Endothelial cell of umbilical vein (primary cell): ENCODE results near the gene CHIC2. TPM values are rescaled to one million over a fixed set of nuclear protein-coding genes. Genes with fewer than 3 reads are reported as not detected.
A peak's percentile ranks its signal among the peaks of the same experiment; 100 is the strongest.

Experiments used
- BruUV-seq: library from RNA; stranded (reverse); fragments of 400-500 nt; replicated peaks from 2 replicates; lab custom pipeline; 2021; lab: Mats Ljungman, UMichigan
- CTCF ChIA-PET: fragments of 300-600, 350-600 bp; sonication (Branson Sonifier 250); formaldehyde crosslinking; loops from one replicate; lab custom pipeline; 2021; ENCODE audit warnings: antibody characterized with exemption, inconsistent platforms; lab: Charles Lee
- POLR2A ChIA-PET: fragments of 300-600, 350-600 bp; sonication (Branson Sonifier 250); formaldehyde crosslinking; loops from one replicate; lab custom pipeline; 2021; ENCODE audit warnings: antibody characterized with exemption, inconsistent platforms; lab: Charles Lee
- DNase-seq: peaks from one replicate; pipeline ENCODE4 v3.0.0-alpha.2; 2011; ENCODE audit warnings: low read depth, low spot score
- FAIRE-seq: peaks from 2 replicates; lab custom pipeline; 2011; peaks lifted over from hg19 to GRCh38; lab: Jason Lieb, UNC
- H2AFZ ChIP-seq: 2 replicates; pipeline ENCODE4 v1.6.0; 2012; ENCODE audit warnings: low read depth, low read length, control low read depth, inconsistent platforms
- H3K27ac ChIP-seq: 2 replicates; pipeline ENCODE4 v1.5.1; 2011; ENCODE audit warnings: low read depth, mild to moderate bottlenecking, control low read depth, low read length, moderate library complexity; ENCODE audit not compliant: insufficient read depth
- H3K27me3 ChIP-seq, 2 experiments: 2 replicates each; pipeline versions ENCODE4 v1.6.0 to v1.6.1; 2011; ENCODE audit warnings: low read length in 2 of 2, mixed read lengths in 1 of 2; ENCODE audit not compliant: control insufficient read depth in 2 of 2, insufficient read depth in 2 of 2
- H3K36me3 ChIP-seq, 2 experiments: 2 replicates in 1 of 2; 3 replicates in 1 of 2; pipeline ENCODE4 v1.5.1; 2011; ENCODE audit warnings: low read length in 2 of 2, mild to moderate bottlenecking in 1 of 2, moderate library complexity in 1 of 2; ENCODE audit not compliant: control insufficient read depth in 2 of 2, insufficient read depth in 2 of 2; ENCODE audit errors: extremely low read depth in 1 of 2
- H3K4me1 ChIP-seq: 3 replicates; pipeline ENCODE4 v1.5.1; 2011; ENCODE audit warnings: mild to moderate bottlenecking, low read length; ENCODE audit not compliant: control insufficient read depth, insufficient read depth; ENCODE audit errors: extremely low read depth
- H3K4me2 ChIP-seq: 2 replicates; pipeline ENCODE4 v1.6.1; 2011; ENCODE audit warnings: low read length, control low read depth, mixed read lengths; ENCODE audit not compliant: insufficient read depth
- H3K4me3 ChIP-seq, 3 experiments: fragments of 200-600 bp in 1 of 3; sonication (generic), shearing (Covaris generic) in 1 of 3; replicated peaks in 1 of 3; 2 replicates each; pipeline ENCODE4 v1.5.1; 2011 to 2016; ENCODE audit warnings: control low read depth in 3 of 3, low read length in 3 of 3, mild to moderate bottlenecking in 2 of 3, inconsistent platforms in 1 of 3, low read depth in 1 of 3, moderate library complexity in 1 of 3; ENCODE audit not compliant: insufficient read depth in 1 of 3
- H3K79me2 ChIP-seq: 2 replicates; pipeline ENCODE4 v1.6.0; 2012; ENCODE audit warnings: low read length, inconsistent platforms; ENCODE audit not compliant: control insufficient read depth, insufficient read depth
- H3K9ac ChIP-seq: replicated peaks from 2 replicates; pipeline ENCODE3; 2011; ENCODE audit warnings: low read length, control low read depth; ENCODE audit not compliant: insufficient read depth; ENCODE audit errors: extremely low read depth
- H3K9me1 ChIP-seq: replicated peaks from 3 replicates; pipeline ENCODE4 v1.6.0; 2011; ENCODE audit warnings: mild to moderate bottlenecking, low read length; ENCODE audit not compliant: control insufficient read depth, insufficient read depth; ENCODE audit errors: extremely low read depth
- H3K9me3 ChIP-seq: replicated peaks from 2 replicates; pipeline ENCODE4 v1.5.1; 2012; ENCODE audit warnings: low read length, inconsistent platforms; ENCODE audit not compliant: control insufficient read depth, insufficient read depth
- H4K20me1 ChIP-seq: replicated peaks from 2 replicates; pipeline ENCODE3; 2011; ENCODE audit warnings: mild to moderate bottlenecking, low read length; ENCODE audit not compliant: control insufficient read depth, insufficient read depth; ENCODE audit errors: extremely low read depth
- EZH2 ChIP-seq: IDR thresholded peaks from 2 replicates; pipeline ENCODE4 v1.6.1; 2012; ENCODE audit warnings: borderline replicate concordance, low read depth, mild to moderate bottlenecking, moderate library complexity, low read length, inconsistent platforms; ENCODE audit not compliant: severe bottlenecking
- FOS ChIP-seq: IDR thresholded peaks from 2 replicates; pipeline ENCODE4 v1.6.1; 2011; ENCODE audit warnings: mild to moderate bottlenecking, low read length, moderate library complexity, borderline replicate concordance; ENCODE audit not compliant: insufficient read depth
- GATA2 ChIP-seq: IDR thresholded peaks from 2 replicates; pipeline ENCODE4 v1.7.0; 2011; ENCODE audit warnings: low read depth, mild to moderate bottlenecking, moderate library complexity, mixed read lengths, low read length; ENCODE audit not compliant: insufficient read length, insufficient read depth
- JUN ChIP-seq: IDR thresholded peaks from 2 replicates; pipeline ENCODE4 v1.6.1; 2011; ENCODE audit warnings: borderline replicate concordance, low read depth; ENCODE audit not compliant: insufficient read length, insufficient read depth
- MYC ChIP-seq: IDR thresholded peaks from one replicate; pipeline ENCODE4 v1.6.1; 2011; ENCODE audit warnings: mild to moderate bottlenecking, low read depth, low read length
- POLR2A ChIP-seq: IDR thresholded peaks from 2 replicates; pipeline ENCODE4 v1.6.1; 2012; ENCODE audit warnings: low read depth, mild to moderate bottlenecking, control low read depth, low read length
- POLR2AphosphoS5 ChIP-seq: IDR thresholded peaks from 2 replicates; pipeline ENCODE4 v1.6.1; 2012; ENCODE audit warnings: low read depth, mild to moderate bottlenecking, control low read depth, low read length, moderate library complexity; ENCODE audit not compliant: insufficient read depth
- dilution Hi-C: fragments of 300-500 bp; cut with MboI; formaldehyde crosslinking; loops from one replicate; pipeline ENCODE4 v1.15.0; 2019; ENCODE audit warnings: low sequenced_read_pairs; ENCODE audit not compliant: extremely low pct_ligation_motif_present
- intact Hi-C: fragments of 100-400 bp; cut with micrococcal nuclease; formaldehyde crosslinking; loops from one replicate; pipeline ENCODE4 v1.10.0; 2022
- polyA plus RNA-seq, 4 experiments: library from polyadenylated mRNA; depleted of rRNA in 3 of 4; stranded (reverse) in 3 of 4; unstranded in 1 of 4; fragments of >200 nt; gene quantifications; 2 replicates each; pipeline versions ENCODE4 v1.2.1 to v1.2.3, GENCODE V29; 2011 to 2012; ENCODE audit warnings: missing spikeins in 1 of 4
- total RNA-seq: library from RNA; stranded (reverse); gene quantifications from 2 replicates; pipeline ENCODE4 v1.2.3, GENCODE V29; 2021
- TF ChIP-seq, protein P1 (sequence below), 2 donors: IDR thresholded peaks; 1 replicate in 1 of 2; 2 replicates in 1 of 2; pipeline ENCODE4 v1.5.1; 2011; ENCODE audit warnings: low read length in 2 of 2, mild to moderate bottlenecking in 2 of 2, moderate library complexity in 2 of 2, control low read depth in 1 of 2, inconsistent platforms in 1 of 2, low read depth in 1 of 2; ENCODE audit not compliant: insufficient read depth in 1 of 2; ENCODE audit errors: extremely low read depth in 1 of 2
- TF ChIP-seq, protein P2 (sequence below): IDR thresholded peaks from 2 replicates; pipeline ENCODE4 v1.6.1; 2011; ENCODE audit not compliant: insufficient read depth, insufficient read length

The CHIC2 gene
- total and polyA plus RNA-seq, 2 donors (not counting 3 experiments of a cell fraction or from before 2014, with no cell fraction given), result 27.4 to 43.3 TPM

DNA sequence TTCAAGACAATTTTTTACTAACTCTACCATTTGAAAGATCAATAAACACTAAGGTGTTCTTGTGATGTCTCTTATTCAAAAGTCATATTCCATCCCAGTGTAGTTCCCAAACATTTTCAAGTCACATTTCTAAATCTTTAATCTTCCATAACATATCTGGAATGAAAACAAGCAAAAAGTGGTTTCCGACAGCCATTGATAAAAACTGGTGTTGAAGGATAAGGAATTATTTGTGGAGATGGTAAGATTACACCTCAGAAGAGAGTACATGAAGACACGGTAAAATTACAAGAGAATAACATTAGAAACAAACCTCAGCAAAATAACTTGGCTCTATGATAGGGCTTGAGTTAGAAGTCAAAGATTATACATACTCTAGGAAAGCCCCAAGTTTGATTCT lies 4.3 kb downstream of the CHIC2 start:
- Histone ChIP-seq H3K4me2 (peak overlapping the region; percentile 98), H4K20me1 (peaks cover 34% of the 10 kb centered on the region), H3K4me1 (peaks cover 50% of the 10 kb centered on the region), H3K79me2 (peaks cover 91% of the 10 kb centered on the region), H3K27ac (no peak overlapping the region), H3K36me3 (peaks cover 0 to 3% of the 10 kb centered on the region in 2 experiments), H2AFZ (no peak overlapping the region), H3K27me3 (no peaks in the 10 kb centered on the region), H3K9me3 (no peaks in the 10 kb centered on the region), H3K4me3 (peak overlapping the region in 1 of 3 experiments; percentile 40), H3K9me1 (peaks cover 3% of the 10 kb centered on the region), H3K9ac (no peak overlapping the region)
- DNase-seq (no peak), FAIRE-seq (no peak)
- CTCF ChIA-PET, result interaction anchor here (2.5 kb wide), 1 partner anchor 130 kb away, joined by 10 read pairs; no protein-coding TSS in a partner anchor
- dilution Hi-C loops (no loop called here), intact Hi-C loops (no loop called here)
- no TSS peak for BruUV-seq
- TF ChIP-seq, protein P1, sequence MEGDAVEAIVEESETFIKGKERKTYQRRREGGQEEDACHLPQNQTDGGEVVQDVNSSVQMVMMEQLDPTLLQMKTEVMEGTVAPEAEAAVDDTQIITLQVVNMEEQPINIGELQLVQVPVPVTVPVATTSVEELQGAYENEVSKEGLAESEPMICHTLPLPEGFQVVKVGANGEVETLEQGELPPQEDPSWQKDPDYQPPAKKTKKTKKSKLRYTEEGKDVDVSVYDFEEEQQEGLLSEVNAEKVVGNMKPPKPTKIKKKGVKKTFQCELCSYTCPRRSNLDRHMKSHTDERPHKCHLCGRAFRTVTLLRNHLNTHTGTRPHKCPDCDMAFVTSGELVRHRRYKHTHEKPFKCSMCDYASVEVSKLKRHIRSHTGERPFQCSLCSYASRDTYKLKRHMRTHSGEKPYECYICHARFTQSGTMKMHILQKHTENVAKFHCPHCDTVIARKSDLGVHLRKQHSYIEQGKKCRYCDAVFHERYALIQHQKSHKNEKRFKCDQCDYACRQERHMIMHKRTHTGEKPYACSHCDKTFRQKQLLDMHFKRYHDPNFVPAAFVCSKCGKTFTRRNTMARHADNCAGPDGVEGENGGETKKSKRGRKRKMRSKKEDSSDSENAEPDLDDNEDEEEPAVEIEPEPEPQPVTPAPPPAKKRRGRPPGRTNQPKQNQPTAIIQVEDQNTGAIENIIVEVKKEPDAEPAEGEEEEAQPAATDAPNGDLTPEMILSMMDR (IDR thresholded peaks at IDR 0.05; ENCODE audit: extremely low read depth in 1 of 2, insufficient read depth in 1 of 2, low read depth in 1 of 2, low read length in 2 of 2), result no peak
- TF ChIP-seq, protein P2, sequence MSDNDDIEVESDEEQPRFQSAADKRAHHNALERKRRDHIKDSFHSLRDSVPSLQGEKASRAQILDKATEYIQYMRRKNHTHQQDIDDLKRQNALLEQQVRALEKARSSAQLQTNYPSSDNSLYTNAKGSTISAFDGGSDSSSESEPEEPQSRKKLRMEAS, result no peak
- TF ChIP-seq POLR2A, result no peak
- TF ChIP-seq MYC, result no peak
- TF ChIP-seq POLR2AphosphoS5, result no peak
- TF ChIP-seq GATA2, result no peak
- TF ChIP-seq FOS, result no peak
- TF ChIP-seq EZH2, result no peak
- no peak for TF ChIP-seq JUN
- POLR2A ChIA-PET, result interaction anchor here (0.7 kb wide), 1 partner anchor 53 kb away, joined by 3 read pairs; no protein-coding TSS in a partner anchor
